ENCODE results near the gene EFR3B.

EFR3B gene

GRCh38 chr2:25044990-25045389 lies 3.1 kb downstream of the EFR3B start:
- no peak overlapping the region for H3K4me3 ChIP-seq (ENCODE audit: low read depth, low read length)
- DNase-seq (ENCODE audit: low read depth) = no peak
- TF ChIP-seq MAX (IDR thresholded peaks at IDR 0.05; ENCODE audit: low read depth, low read length) = no peak
- no peak for TF ChIP-seq MYC (IDR thresholded peaks at IDR 0.05; ENCODE audit: low read depth, low read length)
- TF ChIP-seq POLR2A (IDR thresholded peaks at IDR 0.05; ENCODE audit: extremely low read depth, insufficient read length) = no peak
- no peak for TF ChIP-seq CTCF (IDR thresholded peaks at IDR 0.05; ENCODE audit: low read depth, low read length)

- no peak overlapping the region for H3K4me3 ChIP-seq (ENCODE audit: low read depth, low read length)
- no peak for TF ChIP-seq POLR2A (IDR thresholded peaks at IDR 0.05; ENCODE audit: extremely low read depth, insufficient read length)
- TF ChIP-seq MYC (IDR thresholded peaks at IDR 0.05; ENCODE audit: low read depth, low read length) = no peak
- TF ChIP-seq CTCF (IDR thresholded peaks at IDR 0.05; ENCODE audit: low read depth, low read length) = no peak
- no peak for TF ChIP-seq MAX (IDR thresholded peaks at IDR 0.05; ENCODE audit: low read depth, low read length)
- DNase-seq (ENCODE audit: low read depth) = no peak
These were observed 7.5 kb downstream of the EFR3B start for GRCh38 chr2:25049422-25049821.

GRCh38 chr2:25050128-25050527 lies 8.3 kb downstream of the EFR3B start:
- no peak for TF ChIP-seq CTCF (IDR thresholded peaks at IDR 0.05; ENCODE audit: low read depth, low read length)
- no peak for TF ChIP-seq MAX (IDR thresholded peaks at IDR 0.05; ENCODE audit: low read depth, low read length)
- DNase-seq (ENCODE audit: low read depth) = no peak
- H3K4me3 ChIP-seq (ENCODE audit: low read depth, low read length) = no peak overlapping the region

- no peak overlapping the region for H3K4me3 ChIP-seq (ENCODE audit: low read depth, low read length)
- DNase-seq (ENCODE audit: low read depth) = no peak
- TF ChIP-seq POLR2A (IDR thresholded peaks at IDR 0.05; ENCODE audit: extremely low read depth, insufficient read length) (no peak), MAX (IDR thresholded peaks at IDR 0.05; ENCODE audit: low read depth, low read length) (no peak), CTCF (IDR thresholded peaks at IDR 0.05; ENCODE audit: low read depth, low read length) (no peak), MYC (IDR thresholded peaks at IDR 0.05; ENCODE audit: low read depth, low read length) (no peak)
These were observed 11.2 kb downstream of the EFR3B start for GRCh38 chr2:25053041-25053440.

- no peak overlapping the region for H3K4me3 ChIP-seq (ENCODE audit: low read depth, low read length)
- TF ChIP-seq MYC (IDR thresholded peaks at IDR 0.05; ENCODE audit: low read depth, low read length) (no peak), CTCF (IDR thresholded peaks at IDR 0.05; ENCODE audit: low read depth, low read length) (no peak), MAX (IDR thresholded peaks at IDR 0.05; ENCODE audit: low read depth, low read length) (no peak), POLR2A (IDR thresholded peaks at IDR 0.05; ENCODE audit: extremely low read depth, insufficient read length) (no peak)
- DNase-seq (ENCODE audit: low read depth) = no peak
These were observed 12.8 kb downstream of the EFR3B start for GRCh38 chr2:25054720-25055119.

GRCh38 chr2:25055376-25055920 lies 13.6 kb downstream of the EFR3B start:
- TF ChIP-seq POLR2A (IDR thresholded peaks at IDR 0.05; ENCODE audit: extremely low read depth, insufficient read length) = no peak
- TF ChIP-seq MYC (IDR thresholded peaks at IDR 0.05; ENCODE audit: low read depth, low read length) = no peak
- TF ChIP-seq CTCF (IDR thresholded peaks at IDR 0.05; ENCODE audit: low read depth, low read length) = no peak
- TF ChIP-seq MAX (IDR thresholded peaks at IDR 0.05; ENCODE audit: low read depth, low read length) = no peak
- no peak overlapping the region for H3K4me3 ChIP-seq (ENCODE audit: low read depth, low read length)
- DNase-seq (ENCODE audit: low read depth) = no peak

Measured in NB4 (cell line).